GM12878 (cell line): Measurements from ENCODE around the gene TCF7L2. TPM values are rescaled to one million over a fixed set of nuclear protein-coding genes. Genes with fewer than 3 reads are reported as not detected.

ENCODE experiments used
- ATAC-seq: fragments of 200-7000 bp; cut with Tn5 transposase; 3 replicates; pipeline ENCODE4 v1.9.1; 2020; ENCODE audit warnings: mild to moderate bottlenecking, moderate library complexity
- BruUV-seq: library from RNA; stranded (reverse); fragments of 400-500 nt; replicated peaks from 2 replicates; lab custom pipeline; 2021; lab: Mats Ljungman, UMichigan
- CTCF ChIA-PET: fragments of 300-600 bp; sonication (Branson Sonifier 250); formaldehyde crosslinking; extraction: SDS; loops from one replicate; lab custom pipeline; 2021; ENCODE audit warnings: inconsistent platforms; lab: Yijun Ruan, JAX
- POLR2A ChIA-PET: fragments of 350-600 bp; formaldehyde crosslinking; extraction: SDS; loops from one replicate; lab custom pipeline; 2021; ENCODE audit warnings: inconsistent platforms; lab: Charles Lee
- RAD21 ChIA-PET: fragments of 300-600 bp; sonication (Branson Sonifier 250); formaldehyde crosslinking; loops from one replicate; lab custom pipeline; 2023; ENCODE audit warnings: antibody characterized with exemption; ENCODE audit not compliant: unreplicated experiment; lab: Charles Lee
- SMC1A ChIA-PET: fragments of 300-600 bp; sonication (Branson Sonifier 250); formaldehyde crosslinking; loops from one replicate; lab custom pipeline; 2023; ENCODE audit not compliant: unreplicated experiment, uncharacterized antibody; lab: Charles Lee
- DNase-seq: peaks from one replicate; pipeline ENCODE4 v3.0.0-alpha.2; 2011; ENCODE audit warnings: low read depth, low spot score
- FAIRE-seq: peaks from 3 replicates; lab custom pipeline; 2011; peaks lifted over from hg19 to GRCh38; lab: Jason Lieb, UNC
- H2AFZ ChIP-seq: 2 replicates; pipeline ENCODE4 v1.6.0; 2011; ENCODE audit warnings: low read depth, low read length, control low read depth; ENCODE audit not compliant: control insufficient read depth
- H3K27ac ChIP-seq: 2 replicates; pipeline ENCODE4 v1.5.1; 2011; ENCODE audit warnings: control low read depth; ENCODE audit not compliant: control insufficient read depth, insufficient read depth
- H3K27me3 ChIP-seq, 2 experiments: replicated peaks in 1 of 2; 2 replicates each; pipeline versions ENCODE4 v1.6.0 to v1.6.1; 2011; ENCODE audit warnings: low read length in 1 of 2; ENCODE audit not compliant: control insufficient read depth in 2 of 2, insufficient read depth in 2 of 2
- H3K36me3 ChIP-seq, 2 experiments: 2 replicates each; pipeline ENCODE4 v1.5.1; 2011; ENCODE audit warnings: low read length in 1 of 2; ENCODE audit not compliant: control insufficient read depth in 2 of 2, insufficient read depth in 2 of 2
- H3K4me1 ChIP-seq: 2 replicates; pipeline ENCODE4 v1.6.1; 2011; ENCODE audit warnings: mild to moderate bottlenecking, low read length, moderate library complexity, mixed read lengths; ENCODE audit not compliant: control insufficient read depth, insufficient read depth
- H3K4me2 ChIP-seq: 2 replicates; pipeline ENCODE4 v1.6.0; 2011; ENCODE audit warnings: control low read depth; ENCODE audit not compliant: control insufficient read depth, insufficient read depth
- H3K4me3 ChIP-seq: fragments of 200-600 bp; sonication (generic); 2 replicates; pipeline ENCODE4 v1.5.1; 2016
- H3K79me2 ChIP-seq: 2 replicates; pipeline ENCODE4 v1.6.0; 2011; ENCODE audit warnings: low read length; ENCODE audit not compliant: control insufficient read depth, insufficient read depth
- H3K9ac ChIP-seq: 2 replicates; pipeline ENCODE4 v1.8.0; 2011; ENCODE audit warnings: low read length, control low read depth, mixed read lengths; ENCODE audit not compliant: control insufficient read depth, insufficient read depth
- H3K9me3 ChIP-seq: replicated peaks from 3 replicates; pipeline ENCODE4 v1.5.1; 2011; ENCODE audit warnings: mild to moderate bottlenecking, low read length; ENCODE audit not compliant: control insufficient read depth, insufficient read depth
- H4K20me1 ChIP-seq: 2 replicates; pipeline ENCODE4 v1.6.0; 2011; ENCODE audit not compliant: control insufficient read depth, insufficient read depth
- BACH1 ChIP-seq: fragments of 450-650 bp; IDR thresholded peaks from 2 replicates; pipeline ENCODE4 v1.6.1; 2017; ENCODE audit warnings: mild to moderate bottlenecking, borderline replicate concordance
- CBX3 ChIP-seq: fragments of 200-600 bp; sonication (generic); IDR thresholded peaks from 2 replicates; pipeline ENCODE4 v1.6.1; 2016; ENCODE audit warnings: low read depth, borderline replicate concordance
- CHD1 ChIP-seq: IDR thresholded peaks from 2 replicates; pipeline ENCODE4 v1.6.1; 2012; ENCODE audit warnings: low read depth, low read length, improper control_type of control experiment
- CHD4 ChIP-seq: fragments of 200-600 bp; sonication (generic); IDR thresholded peaks from 2 replicates; pipeline ENCODE4 v1.6.1; 2016; ENCODE audit warnings: mild to moderate bottlenecking
- FOXK2 ChIP-seq: fragments of 450-650 bp; IDR thresholded peaks from 2 replicates; pipeline ENCODE4 v1.6.1; 2017; ENCODE audit warnings: mild to moderate bottlenecking, moderate library complexity
- KAT2A ChIP-seq: conservative IDR thresholded peaks from 2 replicates; pipeline ENCODE4 v1.6.1; 2011; ENCODE audit warnings: low read depth, low read length; ENCODE audit not compliant: control insufficient read depth
- MYB ChIP-seq: fragments of 150-350 bp; IDR thresholded peaks from 2 replicates; pipeline ENCODE4 v1.6.1; 2014; ENCODE audit warnings: mild to moderate bottlenecking, low read depth, low read length, borderline replicate concordance
- NBN ChIP-seq: fragments of 450-650 bp; IDR thresholded peaks from 2 replicates; pipeline ENCODE4 v1.6.1; 2016
- NR2C2 ChIP-seq: IDR thresholded peaks from 2 replicates; pipeline ENCODE4 v1.6.1; 2011; ENCODE audit warnings: borderline replicate concordance, low read depth; ENCODE audit not compliant: control insufficient read depth, insufficient read length
- PML ChIP-seq: IDR thresholded peaks from 2 replicates; pipeline ENCODE4 v1.6.1; 2012; ENCODE audit warnings: low read length, inconsistent platforms
- SIX5 ChIP-seq: IDR thresholded peaks from 2 replicates; pipeline ENCODE4 v1.6.1; 2011; ENCODE audit warnings: mild to moderate bottlenecking, low read depth, low read length, moderate library complexity; ENCODE audit not compliant: severe bottlenecking
- SREBF2 ChIP-seq: IDR thresholded peaks from 2 replicates; pipeline ENCODE4 v1.6.1; 2012; ENCODE audit warnings: mild to moderate bottlenecking, low read length
- WGBS: methylation state at CpG from one replicate; pipeline ENCODE4 v1.1.6; 2016; ENCODE audit warnings: low lambda C conversion rate; ENCODE audit not compliant: insufficient replicate concordance, insufficient coverage; ENCODE audit errors: missing lambda C conversion rate; 5-methylcytosine and 5-hydroxymethylcytosine counted together
- in situ Hi-C: fragments of 300-500 bp; cut with MboI; formaldehyde crosslinking; loops from 9 replicates; pipeline ENCODE4 v1.14.3; 2018; ENCODE audit warnings: mixed read lengths
- intact Hi-C: fragments of 100-400 bp; cut with micrococcal nuclease; formaldehyde crosslinking; loops from one replicate; pipeline ENCODE4 v1.14.2; 2022; ENCODE audit not compliant: unreplicated experiment
- polyA plus RNA-seq, 11 experiments: library from polyadenylated mRNA; depleted of rRNA in 4 of 11; unstranded in 6 of 11; stranded (reverse) in 5 of 11; fragments of >200 nt; fragmentation: Nextera tagmentation in 4 of 11; fragmentation: Illumina TruSeq in 1 of 11; extraction: Ambion mirVana in 4 of 11; extraction: Trizol in 1 of 11; gene quantifications; 1 replicate in 1 of 11; 2 replicates in 10 of 11; pipeline versions ENCODE4 v1.2.1 to v1.2.3, GENCODE V29; 2011 to 2016; ENCODE audit warnings: inconsistent platforms in 2 of 11, missing spikeins in 2 of 11, low read depth in 1 of 11
- total RNA-seq, 4 experiments: library from RNA; depleted of rRNA in 3 of 4; stranded (reverse); fragments of >200 nt in 3 of 4; fragmentation: Illumina TruSeq in 1 of 4; extraction: Trizol in 1 of 4; gene quantifications; 2 replicates each; pipeline versions ENCODE4 v1.2.1 to v1.2.3, GENCODE V29; 2013 to 2021
- TF ChIP-seq, protein P1 (sequence below): fragments of 450-650 bp; IDR thresholded peaks from 2 replicates; pipeline ENCODE4 v1.6.1; 2014; ENCODE audit warnings: mild to moderate bottlenecking
- TF ChIP-seq, protein P2 (sequence below): IDR thresholded peaks from 2 replicates; pipeline ENCODE4 v1.6.1; 2012; ENCODE audit warnings: low read depth, low read length, improper control_type of control experiment
- TF ChIP-seq, protein P3 (sequence below): fragments of 450-650 bp; IDR thresholded peaks from 2 replicates; pipeline ENCODE4 v1.6.1; 2017; ENCODE audit warnings: mild to moderate bottlenecking, low read depth, inconsistent platforms; ENCODE audit not compliant: poor library complexity, severe bottlenecking

The TCF7L2 gene
- total and polyA plus RNA-seq, 10 of the 15 experiments (the other 5 are each of a cell fraction or from before 2014, with no cell fraction given): 0.02 to 1.1 (median 0.35) TPM; not detected in 4

DNA sequence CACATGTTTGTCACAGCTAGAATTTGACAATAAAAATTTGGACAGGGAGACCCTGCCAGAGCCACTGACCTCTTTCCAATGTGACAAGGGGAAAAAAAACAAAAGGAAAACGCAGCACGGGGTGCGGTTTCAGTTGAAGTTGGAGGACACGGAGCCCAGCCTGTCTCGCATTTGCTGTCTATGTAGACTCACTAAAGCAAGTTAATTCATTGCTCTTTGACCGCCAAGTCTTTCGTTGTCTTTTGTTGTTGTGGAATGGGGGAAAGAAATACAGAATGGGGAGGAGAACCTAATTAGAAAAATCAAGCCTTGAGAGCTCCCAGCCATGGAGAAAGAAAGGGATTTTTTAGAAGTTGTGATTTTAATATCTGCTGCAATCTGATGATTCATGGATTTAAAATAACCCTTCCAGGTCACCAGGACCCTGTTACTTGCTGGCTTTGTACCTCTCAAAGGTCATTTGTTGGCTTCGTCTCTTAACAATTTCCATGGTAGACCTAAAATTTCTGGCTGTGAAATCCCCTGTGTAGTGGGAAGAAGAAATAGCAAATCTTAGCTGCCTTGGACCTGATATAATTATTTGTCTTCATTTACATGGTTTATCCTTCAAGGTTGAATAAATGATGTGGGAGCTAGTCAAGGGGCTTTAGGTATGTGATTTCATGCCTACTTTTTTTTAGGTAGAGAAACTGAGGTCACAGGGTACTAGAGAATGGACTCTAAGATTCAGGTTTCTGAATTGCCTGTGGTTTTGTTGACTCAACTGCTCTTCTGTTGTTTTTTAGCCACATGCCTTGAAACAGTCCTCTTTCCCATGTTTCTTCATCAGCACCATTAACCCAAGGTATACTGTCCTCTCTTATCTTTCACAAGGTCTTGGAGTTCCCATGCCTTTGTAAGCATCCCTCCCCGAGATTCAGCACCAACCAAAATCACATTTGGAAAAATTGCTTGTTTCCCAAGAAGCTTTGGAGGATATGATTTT is 78.7 kb downstream of the TCF7L2 start:
- Histone ChIP-seq H3K4me3 (no peak overlapping the region), H4K20me1 (no peaks in the 10 kb centered on the region), H3K36me3 (no peaks in the 10 kb centered on the region), H3K27me3 (no peaks in the 10 kb centered on the region), H3K9me3 (no peaks in the 10 kb centered on the region), H3K27ac (no peak overlapping the region), H3K9ac (no peak overlapping the region), H3K4me1 (no peaks in the 10 kb centered on the region), H2AFZ (no peak overlapping the region), H3K4me2 (no peak overlapping the region), H3K79me2 (no peaks in the 10 kb centered on the region)
- 42% methylated on average over 9 of the region's 9 CpGs for WGBS
- no peak for FAIRE-seq
- no peak for TF ChIP-seq BACH1
- no peak for TF ChIP-seq CHD4
- TF ChIP-seq SIX5: no peak
- no peak for TF ChIP-seq KAT2A
- TF ChIP-seq, protein P1, sequence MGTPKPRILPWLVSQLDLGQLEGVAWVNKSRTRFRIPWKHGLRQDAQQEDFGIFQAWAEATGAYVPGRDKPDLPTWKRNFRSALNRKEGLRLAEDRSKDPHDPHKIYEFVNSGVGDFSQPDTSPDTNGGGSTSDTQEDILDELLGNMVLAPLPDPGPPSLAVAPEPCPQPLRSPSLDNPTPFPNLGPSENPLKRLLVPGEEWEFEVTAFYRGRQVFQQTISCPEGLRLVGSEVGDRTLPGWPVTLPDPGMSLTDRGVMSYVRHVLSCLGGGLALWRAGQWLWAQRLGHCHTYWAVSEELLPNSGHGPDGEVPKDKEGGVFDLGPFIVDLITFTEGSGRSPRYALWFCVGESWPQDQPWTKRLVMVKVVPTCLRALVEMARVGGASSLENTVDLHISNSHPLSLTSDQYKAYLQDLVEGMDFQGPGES: no peak
- no peak for TF ChIP-seq FOXK2
- no peak for TF ChIP-seq MYB
- TF ChIP-seq NR2C2: no peak
- TF ChIP-seq, protein P2, sequence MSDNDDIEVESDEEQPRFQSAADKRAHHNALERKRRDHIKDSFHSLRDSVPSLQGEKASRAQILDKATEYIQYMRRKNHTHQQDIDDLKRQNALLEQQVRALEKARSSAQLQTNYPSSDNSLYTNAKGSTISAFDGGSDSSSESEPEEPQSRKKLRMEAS: no peak
- TF ChIP-seq CHD1: no peak
- no peak for TF ChIP-seq SREBF2
- TF ChIP-seq CBX3: no peak
- TF ChIP-seq NBN: no peak
- no peak for TF ChIP-seq PML
- TF ChIP-seq, protein P3, sequence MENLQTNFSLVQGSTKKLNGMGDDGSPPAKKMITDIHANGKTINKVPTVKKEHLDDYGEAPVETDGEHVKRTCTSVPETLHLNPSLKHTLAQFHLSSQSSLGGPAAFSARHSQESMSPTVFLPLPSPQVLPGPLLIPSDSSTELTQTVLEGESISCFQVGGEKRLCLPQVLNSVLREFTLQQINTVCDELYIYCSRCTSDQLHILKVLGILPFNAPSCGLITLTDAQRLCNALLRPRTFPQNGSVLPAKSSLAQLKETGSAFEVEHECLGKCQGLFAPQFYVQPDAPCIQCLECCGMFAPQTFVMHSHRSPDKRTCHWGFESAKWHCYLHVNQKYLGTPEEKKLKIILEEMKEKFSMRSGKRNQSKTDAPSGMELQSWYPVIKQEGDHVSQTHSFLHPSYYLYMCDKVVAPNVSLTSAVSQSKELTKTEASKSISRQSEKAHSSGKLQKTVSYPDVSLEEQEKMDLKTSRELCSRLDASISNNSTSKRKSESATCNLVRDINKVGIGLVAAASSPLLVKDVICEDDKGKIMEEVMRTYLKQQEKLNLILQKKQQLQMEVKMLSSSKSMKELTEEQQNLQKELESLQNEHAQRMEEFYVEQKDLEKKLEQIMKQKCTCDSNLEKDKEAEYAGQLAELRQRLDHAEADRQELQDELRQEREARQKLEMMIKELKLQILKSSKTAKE: no peak
- no TSS peak for BruUV-seq
- ChIA-PET RAD21 (no interaction called here), CTCF (interaction anchor here (0.6 kb wide), 1 partner anchor 38 kb away, joined by 3 read pairs; no protein-coding TSS in a partner anchor), POLR2A (no interaction called here), SMC1A (no interaction called here)
- in situ Hi-C loops: no loop called here
- ATAC-seq: no peak
- no peak for DNase-seq
- intact Hi-C loops: no loop called here
